Mesenchymal stem cell (in vitro differentiated cells and primary cell): ENCODE data around the gene RNF186.

ENCODE experiments used
- DNase-seq: peaks from one replicate; pipeline ENCODE4 v3.0.0-alpha.2; 2013
- H2AFZ ChIP-seq: one replicate; pipeline ENCODE4 v1.6.1; 2013; ENCODE audit warnings: low read depth, mild to moderate bottlenecking, control low read depth, inconsistent platforms, low read length, moderate library complexity
- H2AK5ac ChIP-seq: 2 replicates; pipeline ENCODE4 v1.6.1; 2013; ENCODE audit warnings: low read length, moderate library complexity, mild to moderate bottlenecking, inconsistent platforms; ENCODE audit not compliant: severe bottlenecking
- H2BK120ac ChIP-seq: one replicate; pipeline ENCODE4 v1.6.1; 2013; ENCODE audit warnings: low read depth, mild to moderate bottlenecking, inconsistent platforms, low read length, moderate library complexity
- H2BK12ac ChIP-seq, 2 experiments: one replicate each; pipeline ENCODE4 v1.6.1; 2013; ENCODE audit warnings: inconsistent platforms in 2 of 2, low read length in 2 of 2, mild to moderate bottlenecking in 2 of 2, moderate library complexity in 2 of 2, control low read depth in 1 of 2
- H2BK15ac ChIP-seq: one replicate; pipeline ENCODE4 v1.6.1; 2013; ENCODE audit warnings: mild to moderate bottlenecking, low read depth, inconsistent platforms; ENCODE audit not compliant: poor library complexity, severe bottlenecking
- H2BK5ac ChIP-seq: 2 replicates; pipeline ENCODE4 v1.6.1; 2013; ENCODE audit warnings: low read depth, mild to moderate bottlenecking, low read length, control low read depth, inconsistent platforms; ENCODE audit not compliant: poor library complexity, severe bottlenecking
- H3K14ac ChIP-seq, 2 experiments: one replicate each; pipeline ENCODE4 v1.6.1; 2013; ENCODE audit warnings: inconsistent platforms in 2 of 2, low read length in 2 of 2, control low read depth in 1 of 2, mild to moderate bottlenecking in 1 of 2, moderate library complexity in 1 of 2
- H3K18ac ChIP-seq, 2 experiments: one replicate each; pipeline ENCODE4 v1.6.1; 2013; ENCODE audit warnings: inconsistent platforms in 2 of 2, low read length in 2 of 2, control low read depth in 1 of 2, low read depth in 1 of 2, mild to moderate bottlenecking in 1 of 2
- H3K23ac ChIP-seq, 2 experiments: one replicate each; pipeline ENCODE4 v1.6.1; 2013; ENCODE audit warnings: inconsistent platforms in 2 of 2, low read length in 2 of 2, mild to moderate bottlenecking in 2 of 2, moderate library complexity in 2 of 2, control low read depth in 1 of 2
- H3K27ac ChIP-seq: 2 replicates; pipeline ENCODE4 v1.5.1; 2013; ENCODE audit warnings: mild to moderate bottlenecking, moderate library complexity, low read length, control low read depth, inconsistent platforms; ENCODE audit not compliant: poor library complexity, severe bottlenecking
- H3K27me3 ChIP-seq, 2 experiments: 2 replicates each; pipeline versions ENCODE4 v1.6.1 to v1.7.0; 2013; ENCODE audit warnings: low read length in 2 of 2, mild to moderate bottlenecking in 2 of 2, moderate library complexity in 2 of 2, control low read depth in 1 of 2, inconsistent platforms in 1 of 2; ENCODE audit not compliant: control insufficient read depth in 1 of 2, insufficient read depth in 1 of 2
- H3K36me3 ChIP-seq, 2 experiments: 2 replicates each; pipeline versions ENCODE4 v1.6.1 to v1.7.0; 2013; ENCODE audit warnings: low read length in 2 of 2, control low read depth in 1 of 2, inconsistent platforms in 1 of 2, low read depth in 1 of 2, mild to moderate bottlenecking in 1 of 2; ENCODE audit not compliant: insufficient read depth in 2 of 2, control insufficient read depth in 1 of 2
- H3K4ac ChIP-seq, 2 experiments: one replicate each; pipeline ENCODE4 v1.6.1; 2013; ENCODE audit warnings: inconsistent platforms in 2 of 2, low read length in 2 of 2, mild to moderate bottlenecking in 2 of 2, moderate library complexity in 2 of 2, control low read depth in 1 of 2, low read depth in 1 of 2
- H3K4me1 ChIP-seq: 2 replicates; pipeline ENCODE4 v1.6.1; 2013; ENCODE audit warnings: low read depth, low read length, control low read depth; ENCODE audit not compliant: control insufficient read depth, insufficient read depth
- H3K4me2 ChIP-seq: 2 replicates; pipeline ENCODE4 v1.6.1; 2013; ENCODE audit warnings: low read length, mild to moderate bottlenecking, inconsistent platforms; ENCODE audit not compliant: poor library complexity, severe bottlenecking
- H3K4me3 ChIP-seq, 2 experiments: 2 replicates each; pipeline versions ENCODE4 v1.5.1 to v1.7.0; 2013; ENCODE audit warnings: low read length in 2 of 2, mild to moderate bottlenecking in 2 of 2, control low read depth in 1 of 2, low read depth in 1 of 2; ENCODE audit not compliant: insufficient read depth in 1 of 2
- H3K79me1 ChIP-seq: replicated peaks from 2 replicates; pipeline ENCODE4 v1.6.1; 2013; ENCODE audit warnings: mild to moderate bottlenecking, control low read depth, low read length, inconsistent platforms; ENCODE audit not compliant: poor library complexity, severe bottlenecking
- H3K9ac ChIP-seq: 2 replicates; pipeline ENCODE4 v1.7.0; 2013; ENCODE audit warnings: mild to moderate bottlenecking, low read length, moderate library complexity
- H3K9me3 ChIP-seq: 2 replicates; pipeline ENCODE4 v1.7.0; 2013; ENCODE audit warnings: mild to moderate bottlenecking, low read length; ENCODE audit not compliant: control insufficient read depth
- H4K8ac ChIP-seq: one replicate; pipeline ENCODE4 v1.6.1; 2013; ENCODE audit warnings: inconsistent platforms, mild to moderate bottlenecking, low read length, moderate library complexity
- H4K91ac ChIP-seq: one replicate; pipeline ENCODE4 v1.6.1; 2013; ENCODE audit warnings: mild to moderate bottlenecking, low read length, inconsistent platforms
- WGBS: methylation state at CpG from one replicate; pipeline ENCODE4 v1.1.7; 2013; ENCODE audit warnings: mixed read lengths; 5-methylcytosine and 5-hydroxymethylcytosine counted together

Gene RNF186

GRCh38 chr1:19771350-19771749, 43.7 kb downstream of the RNF186 start:
- 94% methylated on average over 6 of the region's 6 CpGs for WGBS
- Histone ChIP-seq H3K14ac (no peak overlapping the region), H3K4me3 (no peak overlapping the region)

GRCh38 chr1:19770436-19771190, 44.5 kb downstream of the RNF186 start:
- Histone ChIP-seq H3K9ac (no peak overlapping the region), H2BK5ac (no peak overlapping the region), H3K27me3 (no peaks in the 10 kb centered on the region), H3K18ac (no peak overlapping the region), H2BK15ac (no peak overlapping the region), H3K14ac (no peak overlapping the region), H3K79me1 (no peaks in the 10 kb centered on the region), H2BK120ac (no peak overlapping the region), H2AFZ (no peak overlapping the region), H3K36me3 (peaks cover 22 to 25% of the 10 kb centered on the region in 2 experiments), H3K4ac (no peak overlapping the region), H4K91ac (no peak overlapping the region), H2BK12ac (no peak overlapping the region), H3K27ac (no peak overlapping the region), H3K4me2 (no peak overlapping the region), H4K8ac (no peak overlapping the region), H3K9me3 (no peaks in the 10 kb centered on the region), H3K4me3 (no peak overlapping the region), H3K4me1 (peaks cover 28% of the 10 kb centered on the region), H2AK5ac (peak overlapping the region; percentile 42), H3K23ac (no peak overlapping the region)
- 98% methylated on average over 9 of the region's 10 CpGs for WGBS
- DNase-seq: no peak

More at GRCh38 chr1:19771350-19771749, 43.7 kb downstream of the RNF186 start:
- H2AK5ac ChIP-seq: no peak overlapping the region
- H3K36me3 ChIP-seq: peaks cover 22 to 28% of the 10 kb centered on the region in 2 experiments
- H2BK15ac ChIP-seq: no peak overlapping the region
- H3K9ac ChIP-seq: no peak overlapping the region
- no peak overlapping the region for H2BK12ac ChIP-seq
- no peak overlapping the region for H2BK120ac ChIP-seq
- H3K27me3 ChIP-seq: no peaks in the 10 kb centered on the region
- peaks cover 23% of the 10 kb centered on the region for H3K4me1 ChIP-seq
- H3K79me1 ChIP-seq: no peaks in the 10 kb centered on the region
- no peak for DNase-seq
- H2BK5ac ChIP-seq: no peak overlapping the region
- no peak overlapping the region for H3K23ac ChIP-seq
- no peak overlapping the region for H2AFZ ChIP-seq
- H4K91ac ChIP-seq: no peak overlapping the region
- H3K18ac ChIP-seq: no peak overlapping the region
- H3K27ac ChIP-seq: no peak overlapping the region
- no peak overlapping the region for H4K8ac ChIP-seq
- H3K4me2 ChIP-seq: no peak overlapping the region
- no peaks in the 10 kb centered on the region for H3K9me3 ChIP-seq
- H3K4ac ChIP-seq: no peak overlapping the region

GRCh38 chr1:19769211-19769932, 45.7 kb downstream of the RNF186 start:
- no peaks in the 10 kb centered on the region for H3K9me3 ChIP-seq
- no peak overlapping the region for H4K91ac ChIP-seq
- peaks cover 19 to 25% of the 10 kb centered on the region in 2 experiments for H3K36me3 ChIP-seq
- no peak overlapping the region for H3K4me2 ChIP-seq
- H3K4me3 ChIP-seq: no peak overlapping the region
- no peaks in the 10 kb centered on the region for H3K27me3 ChIP-seq
- H2BK5ac ChIP-seq: no peak overlapping the region
- peak overlapping the region in 1 of 2 experiments; percentile 18 for H3K14ac ChIP-seq
- H4K8ac ChIP-seq: no peak overlapping the region
- H3K4ac ChIP-seq: no peak overlapping the region
- H2AK5ac ChIP-seq: no peak overlapping the region
- no peak overlapping the region for H2BK15ac ChIP-seq
- no peak overlapping the region for H2BK12ac ChIP-seq
- H2AFZ ChIP-seq: no peak overlapping the region
- H3K4me1 ChIP-seq: peaks cover 34% of the 10 kb centered on the region
- peak overlapping the region; percentile 73 for H3K27ac ChIP-seq
- peak; percentile 8 for DNase-seq
- H3K23ac ChIP-seq: no peak overlapping the region
- no peaks in the 10 kb centered on the region for H3K79me1 ChIP-seq
- no peak overlapping the region for H2BK120ac ChIP-seq
- H3K9ac ChIP-seq: no peak overlapping the region
- 77% methylated on average over 10 of the region's 10 CpGs for WGBS
- peak overlapping the region in 1 of 2 experiments; percentile 14 for H3K18ac ChIP-seq
